ENCODE data around the gene LIME1. TPM values are rescaled to one million over a fixed set of nuclear protein-coding genes. Genes with fewer than 3 reads are reported as not detected.

Gene LIME1
- total and polyA plus RNA-seq, 12 donors, result 0.79 to 15.7 (median 3.0) TPM

DNA sequence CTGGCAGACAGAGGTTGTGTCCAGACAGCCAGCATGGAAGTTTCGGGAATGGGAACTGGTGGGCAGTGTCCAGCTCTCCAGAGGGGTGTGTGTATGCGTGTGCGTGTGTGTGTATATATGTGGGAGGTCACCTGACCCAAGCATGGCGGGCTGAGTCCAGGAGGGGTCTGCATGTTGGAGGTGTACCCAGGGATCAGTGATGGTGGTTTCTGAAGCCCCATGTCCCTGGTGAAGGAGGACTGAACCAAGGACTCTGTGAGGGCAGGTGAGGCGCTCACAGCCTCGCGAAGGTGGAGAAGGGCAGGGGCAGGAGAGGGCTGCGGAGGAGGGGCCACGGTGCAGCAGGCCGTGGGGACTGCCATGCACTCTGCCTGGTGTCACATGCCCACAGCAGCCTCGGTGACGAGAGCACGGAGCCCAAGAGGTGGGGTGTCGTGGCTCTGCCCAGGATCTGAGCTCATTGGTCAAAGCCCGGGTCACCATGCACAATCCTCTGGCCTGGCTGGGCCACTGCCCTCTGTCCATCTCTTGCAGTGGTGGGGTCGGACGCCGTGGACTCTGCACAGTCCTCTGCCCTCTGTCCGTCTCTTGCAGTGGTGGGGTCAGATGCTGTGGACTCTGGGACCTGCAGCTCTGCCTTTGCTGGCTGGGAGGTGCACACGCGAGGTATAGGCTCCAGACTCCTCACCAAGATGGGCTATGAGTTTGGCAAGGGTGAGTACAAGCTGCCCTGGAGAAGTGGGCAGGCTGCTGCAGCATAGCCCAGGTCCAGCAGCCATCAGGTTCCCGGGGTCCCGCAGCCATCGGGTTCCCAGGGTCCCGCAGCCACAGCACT, 2.1 kb upstream of the LIME1 start:
- H3K4me3 ChIP-seq, result no peak overlapping the region
- H3K36me3 ChIP-seq, result peaks cover 0 to 49% (median 15%) of the 10 kb centered on the region in 9 donors
- 93 to 94% methylated on average over 25 of the region's 25 CpGs for WGBS, 2 donors
- TF ChIP-seq, protein P1, sequence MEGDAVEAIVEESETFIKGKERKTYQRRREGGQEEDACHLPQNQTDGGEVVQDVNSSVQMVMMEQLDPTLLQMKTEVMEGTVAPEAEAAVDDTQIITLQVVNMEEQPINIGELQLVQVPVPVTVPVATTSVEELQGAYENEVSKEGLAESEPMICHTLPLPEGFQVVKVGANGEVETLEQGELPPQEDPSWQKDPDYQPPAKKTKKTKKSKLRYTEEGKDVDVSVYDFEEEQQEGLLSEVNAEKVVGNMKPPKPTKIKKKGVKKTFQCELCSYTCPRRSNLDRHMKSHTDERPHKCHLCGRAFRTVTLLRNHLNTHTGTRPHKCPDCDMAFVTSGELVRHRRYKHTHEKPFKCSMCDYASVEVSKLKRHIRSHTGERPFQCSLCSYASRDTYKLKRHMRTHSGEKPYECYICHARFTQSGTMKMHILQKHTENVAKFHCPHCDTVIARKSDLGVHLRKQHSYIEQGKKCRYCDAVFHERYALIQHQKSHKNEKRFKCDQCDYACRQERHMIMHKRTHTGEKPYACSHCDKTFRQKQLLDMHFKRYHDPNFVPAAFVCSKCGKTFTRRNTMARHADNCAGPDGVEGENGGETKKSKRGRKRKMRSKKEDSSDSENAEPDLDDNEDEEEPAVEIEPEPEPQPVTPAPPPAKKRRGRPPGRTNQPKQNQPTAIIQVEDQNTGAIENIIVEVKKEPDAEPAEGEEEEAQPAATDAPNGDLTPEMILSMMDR (IDR thresholded peaks at IDR 0.05), result no peak
- ATAC-seq (no peak), DNase-seq (no peak)
- no peaks in the 10 kb centered on the region for H3K9me3 ChIP-seq
- H3K27me3 ChIP-seq, result peaks cover 0 to 19% (median 0%) of the 10 kb centered on the region in 7 donors
- no peak overlapping the region for H3K27ac ChIP-seq
- H3K4me1 ChIP-seq, result peaks cover 15 to 30% (median 20%) of the 10 kb centered on the region in 9 donors
- intact Hi-C loops (cut with DNase I), result loop anchor here in 1 of 10 donors (10.0 kb wide), 1 partner anchor 80 kb away; the partner anchor contains the start of genes RTEL1 and STMN3

DNA sequence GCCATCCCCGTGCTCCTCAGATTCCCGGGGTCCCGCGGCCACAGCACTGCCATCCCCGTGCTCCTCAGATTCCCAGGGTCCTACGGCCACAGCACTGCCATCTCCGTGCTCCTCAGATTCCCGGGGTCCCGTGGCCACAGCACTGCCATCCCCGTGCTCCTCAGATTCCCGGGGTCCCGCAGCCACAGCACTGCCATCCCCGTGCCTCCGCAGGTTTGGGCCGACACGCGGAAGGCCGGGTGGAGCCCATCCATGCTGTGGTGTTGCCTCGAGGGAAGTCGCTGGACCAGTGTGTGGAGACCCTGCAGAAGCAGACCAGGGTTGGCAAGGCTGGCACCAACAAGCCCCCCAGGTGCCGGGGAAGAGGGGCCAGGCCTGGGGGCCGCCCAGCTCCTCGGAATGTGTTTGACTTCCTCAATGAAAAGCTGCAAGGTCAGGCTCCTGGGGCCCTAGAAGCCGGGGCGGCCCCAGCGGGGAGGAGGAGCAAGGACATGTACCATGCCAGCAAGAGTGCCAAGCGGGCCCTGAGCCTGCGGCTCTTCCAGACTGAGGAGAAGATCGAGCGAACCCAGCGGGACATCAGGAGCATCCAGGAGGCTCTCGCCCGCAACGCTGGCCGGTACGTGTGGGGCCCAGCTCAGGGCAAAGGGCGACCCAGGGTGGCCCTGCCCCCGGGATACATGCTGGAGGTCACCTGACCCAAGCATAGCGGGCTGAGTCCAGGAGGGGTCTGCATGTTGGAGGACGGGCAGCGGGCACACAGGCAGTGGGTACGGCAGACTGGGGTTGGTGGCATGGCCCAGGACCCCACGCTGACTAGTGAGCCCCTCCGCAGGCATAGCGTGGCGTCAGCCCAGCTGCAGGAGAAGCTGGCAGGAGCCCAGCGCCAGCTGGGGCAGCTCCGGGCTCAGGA, 1.3 kb upstream of the LIME1 start:
- ATAC-seq (no peak), DNase-seq (no peak)
- Histone ChIP-seq H3K27me3 (peaks cover 0 to 19% (median 0%) of the 10 kb centered on the region in 7 donors), H3K9me3 (no peaks in the 10 kb centered on the region), H3K27ac (peak overlapping the region in 1 of 10 donors; percentile 89), H3K4me1 (peaks cover 15 to 28% (median 21%) of the 10 kb centered on the region in 9 donors), H3K36me3 (peaks cover 0 to 44% (median 15%) of the 10 kb centered on the region in 9 donors), H3K4me3 (no peak overlapping the region)
- WGBS, 2 donors, result 94% methylated on average over 48 of the region's 48 CpGs
- TF ChIP-seq, protein P1 (IDR thresholded peaks at IDR 0.05), result no peak
- intact Hi-C loops (cut with DNase I), result loop anchor here in 1 of 10 donors (10.0 kb wide), 1 partner anchor 80 kb away; the partner anchor contains the start of genes RTEL1 and STMN3

DNA sequence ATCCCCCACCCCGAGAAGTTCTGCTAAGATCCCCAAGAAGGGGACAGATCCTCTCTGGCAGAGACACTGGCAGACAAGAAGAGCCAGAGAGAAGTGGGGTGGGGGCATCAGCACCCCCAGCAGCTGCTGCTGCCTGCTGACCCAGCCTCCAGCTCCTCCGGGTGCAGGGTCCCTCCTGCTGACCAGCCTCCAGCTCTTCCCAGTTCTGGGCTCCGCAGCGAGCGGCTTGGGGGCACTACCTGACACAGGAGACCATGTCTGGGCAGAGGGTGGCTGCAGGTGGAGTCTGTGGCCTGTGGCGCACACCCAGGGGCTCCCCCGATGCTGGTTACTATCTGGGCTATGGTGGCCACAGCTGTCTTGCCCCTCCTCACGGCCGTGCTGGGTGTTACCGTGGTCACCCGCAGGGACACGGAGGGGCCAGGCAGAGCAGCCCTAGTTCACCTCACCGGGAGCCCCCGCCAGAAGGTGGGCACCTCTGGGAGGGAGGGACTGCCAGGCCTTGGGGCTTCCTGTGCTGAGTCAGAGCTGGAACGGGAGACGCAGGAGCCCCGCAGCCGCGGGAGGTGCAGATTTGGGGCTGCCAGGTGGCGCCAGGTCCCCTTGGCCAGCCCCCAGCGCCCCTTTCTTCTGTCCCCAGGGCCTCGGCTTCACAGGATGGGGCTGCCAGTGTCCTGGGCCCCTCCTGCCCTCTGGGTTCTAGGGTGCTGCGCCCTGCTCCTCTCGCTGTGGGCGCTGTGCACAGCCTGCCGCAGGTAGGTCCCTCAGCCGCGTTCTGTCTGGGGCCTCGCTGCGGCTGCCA, 630 bp downstream of the LIME1 start:
- intact Hi-C loops (cut with DNase I), result loop anchor here in 1 of 10 donors (10.0 kb wide), 1 partner anchor 82 kb away; the partner anchor contains the start of genes RTEL1 and STMN3
- peaks cover 0 to 19% (median 0%) of the 10 kb centered on the region in 7 donors for H3K27me3 ChIP-seq
- TF ChIP-seq, protein P1 (IDR thresholded peaks at IDR 0.05), result no peak
- peaks cover 28 to 45% (median 38%) of the 10 kb centered on the region in 9 donors for H3K4me1 ChIP-seq
- H3K9me3 ChIP-seq, result no peaks in the 10 kb centered on the region
- peak overlapping the region in 7 of 10 donors; percentile 26 to 79 (median 61) for H3K4me3 ChIP-seq
- no peak for DNase-seq
- peak overlapping the region in 1 of 10 donors; percentile 89 for H3K27ac ChIP-seq
- peaks cover 0 to 51% (median 18%) of the 10 kb centered on the region in 9 donors for H3K36me3 ChIP-seq
- 50 to 54% methylated on average over 28 to 30 of the region's 30 CpGs for WGBS, 2 donors
- no peak for ATAC-seq
